HepG2 (cell line): Measurements from ENCODE around the gene PWWP2A. TPM values are rescaled to one million over a fixed set of nuclear protein-coding genes. Genes with fewer than 3 reads are reported as not detected.

Experiments
- ATF7-NPFF ChIP-seq: sonication (generic); formaldehyde crosslinking; IDR thresholded peaks from 2 replicates; pipeline ENCODE4 v1.8.1; 2023; ENCODE audit warnings: mild to moderate bottlenecking, low read depth, missing genetic modification reagents, moderate library complexity
- CCAR2 ChIP-seq: fragments of 200-400 bp; formaldehyde crosslinking; optimal IDR thresholded peaks from 2 replicates; pipeline ENCODE3; 2018; ENCODE audit warnings: low read depth, mild to moderate bottlenecking, low read length, moderate library complexity
- ELK4 ChIP-seq: sonication (generic); formaldehyde crosslinking; IDR thresholded peaks from 2 replicates; pipeline ENCODE4 v1.9.0; 2021; ENCODE audit warnings: missing genetic modification reagents, borderline replicate concordance
- ETV6 ChIP-seq: sonication (generic); formaldehyde crosslinking; conservative IDR thresholded peaks from 2 replicates; pipeline ENCODE4 v1.4.0; 2020; ENCODE audit warnings: missing genetic modification reagents
- FOXC1 ChIP-seq: sonication (generic); formaldehyde crosslinking; IDR thresholded peaks from 2 replicates; pipeline ENCODE4 v1.8.0; 2022; ENCODE audit warnings: mild to moderate bottlenecking, missing genetic modification reagents, borderline replicate concordance
- FOXP1 ChIP-seq, 2 experiments: fragments of 450-650 bp in 1 of 2; IDR thresholded peaks; 2 replicates each; pipeline ENCODE4 v1.6.1; 2017 to 2018; ENCODE audit warnings: antibody characterized with exemption in 1 of 2
- ISX ChIP-seq: sonication (generic); formaldehyde crosslinking; conservative IDR thresholded peaks from 2 replicates; pipeline ENCODE4 v1.5.0; 2020; ENCODE audit warnings: missing genetic modification reagents
- MIXL1 ChIP-seq: IDR thresholded peaks from 2 replicates; pipeline ENCODE4 v1.6.1; 2016
- MTF1 ChIP-seq: sonication (generic); formaldehyde crosslinking; IDR thresholded peaks from 2 replicates; pipeline ENCODE4 v1.5.0; 2020; ENCODE audit warnings: missing genetic modification reagents
- NCOA1 ChIP-seq: sonication (generic); formaldehyde crosslinking; IDR thresholded peaks from 2 replicates; pipeline ENCODE4 v1.9.0; 2021; ENCODE audit warnings: missing genetic modification reagents
- POLR2A ChIP-seq, 2 experiments: IDR thresholded peaks; 2 replicates each; pipeline ENCODE4 v1.6.1; 2011; ENCODE audit warnings: low read depth in 2 of 2, low read length in 2 of 2, mild to moderate bottlenecking in 1 of 2, moderate library complexity in 1 of 2; ENCODE audit not compliant: insufficient read depth in 1 of 2
- RAD21 ChIP-seq: fragments of 450-650 bp; formaldehyde crosslinking; IDR thresholded peaks from 2 replicates; pipeline ENCODE4 v1.5.0; 2020; ENCODE audit warnings: mild to moderate bottlenecking
- TOPORS ChIP-seq: sonication (generic); formaldehyde crosslinking; IDR thresholded peaks from 2 replicates; pipeline ENCODE4 v1.8.0; 2023; ENCODE audit warnings: mild to moderate bottlenecking, missing genetic modification reagents
- TRIM22 ChIP-seq: fragments of 450-650 bp; IDR thresholded peaks from 2 replicates; pipeline ENCODE4 v1.6.1; 2017
- U2AF2 ChIP-seq: fragments of 200-400 bp; formaldehyde crosslinking; IDR thresholded peaks from 2 replicates; pipeline ENCODE4 v1.6.1; 2017; ENCODE audit warnings: low read depth, mild to moderate bottlenecking, low read length
- USF2 ChIP-seq, 2 experiments: sonication (generic) in 1 of 2; formaldehyde crosslinking in 1 of 2; IDR thresholded peaks; 2 replicates each; pipeline versions ENCODE4 v1.5.1 to v1.6.1; 2011 to 2020; ENCODE audit warnings: borderline replicate concordance in 1 of 2, low read depth in 1 of 2, low read length in 1 of 2, mild to moderate bottlenecking in 1 of 2, missing genetic modification reagents in 1 of 2, moderate library complexity in 1 of 2
- ZBTB7B ChIP-seq: sonication (generic); formaldehyde crosslinking; IDR thresholded peaks from 2 replicates; pipeline ENCODE4 v1.4.0; 2020; ENCODE audit warnings: missing genetic modification reagents
- ZHX1 ChIP-seq: sonication (generic); formaldehyde crosslinking; IDR thresholded peaks from 2 replicates; pipeline ENCODE4 v1.8.1; 2022; ENCODE audit warnings: low read depth, mild to moderate bottlenecking, missing genetic modification reagents
- ZKSCAN5 ChIP-seq: sonication (generic); formaldehyde crosslinking; IDR thresholded peaks from 2 replicates; pipeline ENCODE4 v1.5.1; 2020; ENCODE audit warnings: mild to moderate bottlenecking, missing genetic modification reagents
- ZNF24 ChIP-seq: fragments of 450-650 bp; IDR thresholded peaks from 2 replicates; pipeline ENCODE4 v1.6.1; 2017; ENCODE audit warnings: antibody characterized with exemption, mild to moderate bottlenecking
- ZNF251 ChIP-seq: sonication (generic); formaldehyde crosslinking; IDR thresholded peaks from 2 replicates; pipeline ENCODE4 v1.9.0; 2021; ENCODE audit warnings: mild to moderate bottlenecking, missing genetic modification reagents
- polyA plus RNA-seq, 8 experiments: library from polyadenylated mRNA; depleted of rRNA in 3 of 8; stranded (reverse) in 7 of 8; unstranded in 1 of 8; fragments of >200 nt; fragmentation: Illumina TruSeq in 4 of 8; extraction: Trizol in 4 of 8; gene quantifications; 2 replicates each; pipeline versions ENCODE4 v1.2.1 to v1.2.3, GENCODE V29; 2011 to 2016; ENCODE audit warnings: low read depth in 4 of 8, missing spikeins in 1 of 8, mixed read lengths in 1 of 8; ENCODE audit not compliant: insufficient read depth in 1 of 8
- total RNA-seq, 5 experiments: library from RNA; depleted of rRNA; stranded (reverse); fragments of >200 nt; fragmentation: Illumina TruSeq; extraction: Trizol; gene quantifications; 2 replicates each; pipeline ENCODE4 v1.2.3, GENCODE V29; 2016; ENCODE audit warnings: low read depth in 1 of 5

The PWWP2A gene
- total and polyA plus RNA-seq, 2 of the 13 experiments (the other 11 are each of a cell fraction or from before 2014, with no cell fraction given), result 7.3 to 16.9 TPM

GRCh38 chr5:160165137-160166068 lies 46.2 kb upstream of the PWWP2A start (continued):
- TF ChIP-seq ZHX1 (CRISPR knock-in tag) (no peak), USF2 (IDR thresholded peaks at IDR 0.05; ENCODE audit: low read depth, low read length) (peak; percentile 28; the same call in 1 of the 2 replicates), USF2 (CRISPR knock-in tag; IDR thresholded peaks at IDR 0.05; ENCODE audit: borderline replicate concordance) (no peak), CCAR2 (no peak), MTF1 (CRISPR knock-in tag) (no peak), FOXP1 (IDR thresholded peaks at IDR 0.05) (no peak), FOXP1 (CRISPR knock-in tag; IDR thresholded peaks at IDR 0.05) (no peak), ETV6 (CRISPR knock-in tag) (no peak), ATF7-NPFF (no peak), ISX (CRISPR knock-in tag) (no peak), ZNF24 (no peak), MIXL1 (CRISPR knock-in tag) (no peak), POLR2A (IDR thresholded peaks at IDR 0.05; ENCODE audit: insufficient read depth in 1 of 2, low read depth in 2 of 2, low read length in 2 of 2) (0 out of 4 replicates have a peak, but pooled peaks of 1 of the 2 experiments have one; percentile 25), RAD21 (CRISPR knock-in tag) (no peak), NCOA1 (no peak), ZKSCAN5 (CRISPR knock-in tag) (no peak), ZBTB7B (CRISPR knock-in tag) (no peak), ZNF251 (CRISPR knock-in tag) (no peak), ELK4 (CRISPR knock-in tag) (no peak), FOXC1 (CRISPR knock-in tag) (no peak), U2AF2 (no peak), TOPORS (CRISPR knock-in tag) (no peak), TRIM22 (no peak)
